Activated effector memory CD4-positive, alpha-beta T cell treated with Interleukin-2 at 50 U/mL for 16 hours (primary cell): Measurements from ENCODE around the gene CCBE1.

Experiments used
- DNase-seq: peaks from one replicate; pipeline ENCODE4 v3.0.0-alpha.2; 2020

CCBE1 gene

DNA sequence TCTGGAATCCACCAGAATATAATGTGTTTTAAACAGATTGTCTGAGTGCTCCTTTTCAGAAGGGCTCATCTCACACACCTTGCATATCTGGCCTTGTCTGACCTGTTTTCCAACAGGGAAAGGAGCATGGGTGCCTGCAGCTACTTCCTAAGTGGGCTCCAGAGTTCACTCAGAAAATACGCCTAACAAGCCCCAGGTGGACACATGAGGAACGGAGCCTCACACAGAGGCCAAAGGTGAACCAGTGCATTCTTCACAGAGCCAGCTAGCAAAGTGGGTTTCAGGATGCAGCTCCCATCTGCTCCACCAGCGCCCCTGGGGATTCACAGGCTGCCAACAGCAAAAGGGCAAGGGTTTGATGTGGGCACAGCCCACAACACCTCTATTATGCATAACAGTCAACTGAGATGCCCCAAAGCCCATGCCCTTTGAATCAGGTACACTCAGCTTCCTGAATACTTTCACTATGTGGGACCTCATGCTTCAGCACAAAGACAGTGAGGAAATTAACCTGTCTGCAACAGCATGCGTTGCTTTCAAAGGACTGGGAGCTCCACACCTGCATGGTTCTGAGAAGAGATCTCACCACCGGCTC is 86.6 kb downstream of the CCBE1 start:
- DNase-seq, result no peak

GRCh38 chr18:59609654-59610053 is 87.6 kb downstream of the CCBE1 start:
- no peak for DNase-seq

- DNase-seq, result no peak
These were observed 89.8 kb downstream of the CCBE1 start for GRCh38 chr18:59607471-59607870.

DNA sequence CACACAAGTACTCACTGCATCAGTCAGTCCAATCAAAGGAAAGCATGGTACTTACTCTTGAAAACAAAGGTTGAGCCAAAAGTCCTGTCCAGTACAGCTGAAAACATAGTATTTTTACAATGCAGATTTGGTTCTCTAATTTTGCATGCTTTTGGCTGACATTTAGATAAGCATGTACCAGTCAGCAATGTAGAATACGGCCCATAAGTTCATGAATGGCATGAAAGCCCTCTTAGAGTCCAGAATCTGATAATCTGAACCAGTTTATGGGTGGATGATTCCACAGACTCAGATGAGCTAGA is 90.2 kb downstream of the CCBE1 start:
- no peak for DNase-seq

DNA sequence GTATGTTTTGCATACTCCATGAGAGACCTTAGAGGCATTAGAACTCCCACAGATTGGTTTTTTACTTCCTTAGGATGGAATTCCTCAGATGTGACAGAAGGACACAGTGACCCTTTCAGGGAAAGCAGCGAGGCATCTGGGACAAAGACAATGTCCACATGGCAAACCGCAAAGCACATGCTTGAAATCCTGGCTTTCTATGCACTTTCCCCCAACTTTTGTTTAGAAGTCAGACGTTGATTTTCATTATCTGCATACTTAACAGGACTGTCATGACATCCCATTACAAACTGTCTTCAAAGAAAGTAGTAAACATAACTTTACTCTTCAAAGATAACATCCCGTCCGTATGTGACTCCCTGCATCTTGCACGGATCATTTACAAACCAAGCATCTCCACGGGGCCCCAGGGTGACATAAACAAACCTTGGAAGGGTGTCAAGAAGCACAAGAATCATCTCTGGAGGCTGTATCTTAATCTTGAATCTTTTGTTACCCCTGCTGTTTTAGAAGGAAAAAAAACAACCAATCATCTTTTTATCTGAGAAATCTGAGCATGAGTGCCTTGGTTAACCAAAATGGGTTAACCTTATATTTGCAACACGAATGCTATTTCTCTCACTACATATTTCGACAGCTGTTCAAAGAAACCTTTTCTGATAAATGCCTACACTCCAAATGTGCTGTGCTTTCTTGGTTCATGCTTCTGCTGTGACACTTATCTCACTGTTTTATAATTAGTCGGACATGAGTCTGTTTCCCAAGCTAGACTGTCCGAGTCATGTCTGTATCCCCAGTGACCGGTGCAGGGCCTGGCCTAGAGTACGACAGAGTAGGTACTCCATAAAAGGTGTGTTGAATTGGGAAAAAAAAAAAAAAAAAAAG is 90.8 kb downstream of the CCBE1 start:
- no peak for DNase-seq

- no peak for DNase-seq
These were observed 91.5 kb downstream of the CCBE1 start for GRCh38 chr18:59605633-59606192.

DNA sequence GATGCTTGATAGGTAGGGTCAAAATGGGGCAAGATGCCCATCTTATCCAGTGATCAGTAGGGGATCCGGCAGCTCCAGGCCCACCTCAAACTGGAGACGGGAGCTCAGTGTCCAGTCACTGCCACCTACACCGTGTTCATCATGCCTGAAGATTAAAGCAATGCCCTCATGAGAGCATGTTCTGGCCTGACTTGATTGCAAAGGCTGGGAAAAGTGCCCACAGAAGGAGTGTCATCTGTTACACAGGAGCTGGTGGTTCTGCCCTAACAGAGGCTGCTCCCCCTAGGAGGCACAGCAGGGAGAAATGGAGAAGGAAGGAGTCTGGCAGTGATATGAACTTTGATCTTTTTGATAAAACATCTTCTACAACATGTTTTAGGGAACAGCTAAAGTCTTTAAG is 92.3 kb downstream of the CCBE1 start:
- DNase-seq, result no peak

GRCh38 chr18:59597049-59597448 is 100.2 kb downstream of the CCBE1 start:
- no peak for DNase-seq

DNA sequence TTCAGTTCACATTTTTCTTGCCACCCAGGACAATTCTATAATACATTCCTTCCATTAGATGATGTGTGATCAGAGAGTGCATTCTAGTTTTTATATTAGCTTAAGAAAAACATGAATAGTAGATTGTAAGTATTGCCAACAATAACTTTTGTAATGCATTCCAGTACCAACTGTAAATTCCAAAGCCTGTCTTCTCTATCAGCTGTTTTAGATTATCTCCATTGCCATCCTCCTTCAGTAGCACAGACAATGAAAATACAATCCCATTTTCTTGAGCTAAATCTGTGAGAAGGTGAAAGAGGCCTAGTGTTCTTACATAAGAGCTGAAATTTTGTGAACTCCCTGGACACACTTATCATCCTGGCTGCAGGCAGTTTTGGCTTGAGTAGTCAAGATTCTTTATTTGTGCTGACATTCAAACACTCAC is 103.9 kb downstream of the CCBE1 start:
- DNase-seq, result no peak

GRCh38 chr18:59592624-59593023 is 104.6 kb downstream of the CCBE1 start:
- no peak for DNase-seq

- no peak for DNase-seq
These were observed 114.8 kb downstream of the CCBE1 start for GRCh38 chr18:59582395-59582794.

- no peak for DNase-seq
These were observed 117.7 kb downstream of the CCBE1 start for GRCh38 chr18:59579509-59579908.

GRCh38 chr18:59577386-59577655 is 119.9 kb downstream of the CCBE1 start:
- no peak for DNase-seq

- no peak for DNase-seq
These were observed 120.5 kb downstream of the CCBE1 start for GRCh38 chr18:59576541-59577385.

- DNase-seq, result no peak
These were observed 121.2 kb downstream of the CCBE1 start for GRCh38 chr18:59575995-59576394.

DNA sequence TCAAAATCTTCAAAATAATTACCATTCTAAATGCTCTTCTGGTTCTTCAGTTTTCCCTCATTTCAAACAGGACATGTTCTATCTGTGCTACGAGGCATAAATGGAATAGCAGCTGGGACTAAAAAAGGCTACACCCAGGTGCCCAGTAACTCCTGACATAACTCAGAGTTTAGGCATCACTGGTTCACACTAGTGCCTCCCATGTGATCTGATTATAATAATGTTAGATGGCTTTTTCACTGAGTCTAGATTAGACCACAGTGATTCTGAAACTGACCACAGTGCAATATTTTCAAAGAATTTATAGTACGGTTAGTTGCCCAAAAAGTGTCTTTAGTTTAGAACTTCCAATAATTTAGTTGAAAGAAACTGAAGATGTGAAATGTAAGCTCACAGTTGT is 123.3 kb downstream of the CCBE1 start:
- no peak for DNase-seq

DNA sequence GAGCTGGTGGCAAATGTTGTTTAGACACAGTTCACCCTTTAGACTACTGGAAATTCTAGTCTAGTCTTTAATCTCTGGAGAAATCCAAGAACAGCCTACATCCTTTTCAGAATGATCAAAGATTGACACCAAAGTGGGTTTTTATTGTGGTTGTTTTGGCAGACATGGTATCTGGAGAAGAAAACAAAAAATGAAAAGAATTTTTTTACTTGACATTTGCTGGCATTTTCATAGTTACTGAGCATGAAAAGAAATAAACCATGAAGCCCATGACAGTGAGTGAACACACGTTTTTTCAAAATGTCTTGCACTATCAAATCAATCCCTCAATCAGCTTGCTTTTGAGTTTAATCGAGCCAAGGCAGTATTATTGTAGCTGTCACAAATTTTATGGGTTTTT is 125.3 kb downstream of the CCBE1 start:
- DNase-seq, result no peak

- DNase-seq, result no peak
These were observed 126.4 kb downstream of the CCBE1 start for GRCh38 chr18:59570796-59571195.

GRCh38 chr18:59570101-59570775 is 127.0 kb downstream of the CCBE1 start:
- DNase-seq, result no peak

DNA sequence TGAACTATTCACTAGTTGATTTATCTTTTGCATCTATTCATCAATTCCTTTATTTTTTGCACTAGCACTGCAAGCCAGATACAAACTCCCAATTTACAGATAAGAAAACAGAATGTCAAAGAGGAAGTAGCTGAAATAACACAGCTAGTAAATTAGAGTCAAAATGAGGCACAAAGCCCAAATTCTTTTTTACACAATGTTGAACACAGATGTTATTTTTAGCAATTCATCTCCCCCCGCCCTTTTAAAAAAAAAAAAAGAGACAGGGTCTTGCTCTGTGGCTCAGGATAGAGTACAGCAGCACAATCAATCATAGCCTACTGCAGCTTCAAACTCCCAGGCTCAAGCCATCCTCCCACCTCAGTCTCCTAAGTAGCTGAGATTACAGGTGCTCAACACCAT is 127.8 kb downstream of the CCBE1 start:
- DNase-seq, result no peak

GRCh38 chr18:59567431-59567830 is 129.8 kb downstream of the CCBE1 start:
- DNase-seq, result no peak

DNA sequence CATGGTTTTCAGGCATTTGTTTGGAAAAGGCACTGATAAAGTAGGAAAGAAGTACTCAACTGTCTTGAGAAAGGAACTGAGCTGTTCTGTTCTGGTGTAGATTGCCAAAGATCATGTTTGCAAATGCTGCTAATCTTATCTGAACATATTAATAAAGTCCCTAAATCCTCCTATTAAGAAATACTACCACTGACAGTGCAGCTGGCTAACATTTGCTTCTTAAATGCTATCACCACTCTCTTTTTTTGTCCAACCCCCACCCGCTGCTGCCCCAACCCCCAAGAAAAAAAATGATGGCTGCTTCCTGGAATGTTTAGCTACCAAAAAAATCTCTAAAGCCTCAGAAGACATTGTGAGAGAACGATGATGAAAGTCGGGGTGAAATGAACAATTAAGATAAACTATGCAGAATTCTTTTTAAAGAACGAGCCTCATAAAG is 130.7 kb downstream of the CCBE1 start:
- no peak for DNase-seq

DNA sequence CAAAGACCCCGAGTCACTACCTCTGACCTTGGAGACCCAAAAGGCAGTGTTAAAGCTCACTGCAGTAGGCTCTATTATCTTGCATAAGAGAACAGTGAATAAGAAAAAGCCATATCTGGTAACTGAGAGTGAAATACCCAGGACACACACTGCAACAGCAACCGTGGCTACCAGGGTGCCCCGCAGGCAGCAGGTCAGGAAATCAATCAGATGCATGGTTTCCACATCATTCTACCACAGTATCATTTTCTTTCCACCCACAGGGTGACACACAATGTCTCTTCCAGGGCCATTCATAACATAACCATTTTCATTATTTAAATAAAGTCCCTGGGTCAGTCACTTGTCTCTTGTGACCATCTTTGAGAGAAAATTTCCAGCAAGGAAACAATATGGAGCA is 131.3 kb downstream of the CCBE1 start:
- no peak for DNase-seq
